GM06990 (cell line): ENCODE results near the gene CXCL8.

Source experiments
- DNase-seq: peaks from one replicate; pipeline ENCODE4 v3.0.0-alpha.2; 2011; ENCODE audit not compliant: insufficient read length; ENCODE audit errors: extremely low read depth
- H3K27me3 ChIP-seq: replicated peaks from 2 replicates; pipeline ENCODE4 v1.6.0; 2011; ENCODE audit warnings: low read length; ENCODE audit not compliant: control insufficient read depth, insufficient read depth
- H3K36me3 ChIP-seq: 2 replicates; pipeline ENCODE4 v1.5.1; 2011; ENCODE audit warnings: low read length; ENCODE audit not compliant: control insufficient read depth, insufficient read depth
- H3K4me3 ChIP-seq: replicated peaks from 2 replicates; pipeline ENCODE4 v1.5.1; 2011; ENCODE audit warnings: low read depth, mild to moderate bottlenecking, control low read depth, low read length
- TF ChIP-seq, protein P1 (sequence below): IDR thresholded peaks from 2 replicates; pipeline ENCODE4 v1.5.1; 2011; ENCODE audit warnings: low read length, control low read depth, mild to moderate bottlenecking, inconsistent platforms; ENCODE audit not compliant: insufficient read depth, poor library complexity, severe bottlenecking

CXCL8 gene

DNA sequence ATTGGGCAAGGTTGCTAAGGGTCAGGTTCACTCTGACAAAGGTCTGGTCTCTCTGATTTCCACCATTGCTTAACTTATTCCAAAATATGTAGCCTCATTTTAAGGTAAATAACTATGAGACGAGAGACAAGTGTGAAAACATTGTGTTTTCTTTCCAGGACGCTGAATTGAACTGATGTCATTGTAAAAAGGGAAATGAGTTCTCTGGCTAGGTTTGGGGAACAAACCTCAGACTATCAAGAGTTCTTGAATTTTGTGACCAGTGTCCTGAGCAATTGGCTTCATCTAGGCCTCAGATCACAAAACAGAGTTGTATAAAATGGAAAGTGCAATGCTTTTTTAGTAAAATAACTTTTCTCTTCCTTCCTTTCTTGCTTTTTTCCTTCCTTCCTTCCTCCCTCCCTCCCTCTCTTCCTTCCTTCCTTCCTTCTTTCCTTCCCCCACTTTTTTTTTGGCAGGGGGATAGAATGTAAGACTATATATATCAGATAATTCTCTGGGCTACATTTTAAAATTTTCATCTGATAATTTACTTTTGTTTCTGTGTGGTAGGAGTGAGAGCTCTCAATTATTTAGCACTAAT is 30.8 kb upstream of the CXCL8 start:
- H3K27me3 ChIP-seq = no peaks in the 10 kb centered on the region; the same call in 1 of the 2 replicates
- TF ChIP-seq, protein P1, sequence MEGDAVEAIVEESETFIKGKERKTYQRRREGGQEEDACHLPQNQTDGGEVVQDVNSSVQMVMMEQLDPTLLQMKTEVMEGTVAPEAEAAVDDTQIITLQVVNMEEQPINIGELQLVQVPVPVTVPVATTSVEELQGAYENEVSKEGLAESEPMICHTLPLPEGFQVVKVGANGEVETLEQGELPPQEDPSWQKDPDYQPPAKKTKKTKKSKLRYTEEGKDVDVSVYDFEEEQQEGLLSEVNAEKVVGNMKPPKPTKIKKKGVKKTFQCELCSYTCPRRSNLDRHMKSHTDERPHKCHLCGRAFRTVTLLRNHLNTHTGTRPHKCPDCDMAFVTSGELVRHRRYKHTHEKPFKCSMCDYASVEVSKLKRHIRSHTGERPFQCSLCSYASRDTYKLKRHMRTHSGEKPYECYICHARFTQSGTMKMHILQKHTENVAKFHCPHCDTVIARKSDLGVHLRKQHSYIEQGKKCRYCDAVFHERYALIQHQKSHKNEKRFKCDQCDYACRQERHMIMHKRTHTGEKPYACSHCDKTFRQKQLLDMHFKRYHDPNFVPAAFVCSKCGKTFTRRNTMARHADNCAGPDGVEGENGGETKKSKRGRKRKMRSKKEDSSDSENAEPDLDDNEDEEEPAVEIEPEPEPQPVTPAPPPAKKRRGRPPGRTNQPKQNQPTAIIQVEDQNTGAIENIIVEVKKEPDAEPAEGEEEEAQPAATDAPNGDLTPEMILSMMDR = no peak
- no peak overlapping the region for H3K4me3 ChIP-seq
- DNase-seq = no peak
- no peaks in the 10 kb centered on the region for H3K36me3 ChIP-seq

DNA sequence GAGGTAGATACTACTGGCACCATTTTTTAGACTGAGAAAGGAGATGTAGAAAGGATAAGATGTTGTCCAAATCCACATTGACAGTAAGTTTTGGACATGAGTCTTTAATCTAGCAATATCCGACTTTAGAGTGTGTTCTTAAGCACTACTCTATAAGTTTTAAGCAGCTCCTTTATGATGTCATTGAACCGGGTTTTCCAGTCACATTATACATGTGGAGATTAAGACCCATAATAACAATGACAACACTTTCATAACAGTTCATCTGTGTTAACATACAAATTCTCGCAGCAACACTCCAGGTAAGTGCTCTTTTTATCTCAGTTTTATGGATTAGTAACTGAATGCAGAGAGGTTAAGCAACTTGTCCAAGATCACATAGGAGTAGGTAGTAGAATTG is 30.3 kb upstream of the CXCL8 start:
- no peak for DNase-seq
- H3K4me3 ChIP-seq = no peak overlapping the region

DNA sequence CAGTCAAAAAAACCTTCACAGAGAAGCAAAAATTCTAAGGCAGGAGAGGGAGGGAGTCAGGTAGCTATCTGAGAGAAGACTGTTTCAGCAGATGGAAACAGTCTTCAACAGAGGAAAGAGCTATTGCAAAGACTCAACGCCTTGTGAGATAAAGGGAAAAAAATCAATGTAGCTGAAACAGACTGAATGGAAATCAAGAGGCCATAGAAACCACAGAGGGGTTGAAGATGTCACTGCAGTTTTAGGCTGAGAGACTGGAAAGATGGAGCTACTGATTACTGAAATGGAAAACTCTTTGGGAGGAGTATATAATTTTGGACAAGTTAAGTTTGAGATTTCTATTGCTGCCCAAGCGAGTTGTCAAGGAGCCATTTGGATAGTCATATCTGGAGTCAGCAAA is 28.4 kb upstream of the CXCL8 start:
- Histone ChIP-seq H3K27me3 (no peaks in the 10 kb centered on the region), H3K4me3 (no peak overlapping the region), H3K36me3 (no peaks in the 10 kb centered on the region)
- DNase-seq = no peak
- TF ChIP-seq, protein P1 = no peak

More for the DNA sequence above, 30.3 kb upstream of the CXCL8 start:
- H3K36me3 ChIP-seq = no peaks in the 10 kb centered on the region
- H3K27me3 ChIP-seq = no peaks in the 10 kb centered on the region
- TF ChIP-seq, protein P1 = no peak

DNA sequence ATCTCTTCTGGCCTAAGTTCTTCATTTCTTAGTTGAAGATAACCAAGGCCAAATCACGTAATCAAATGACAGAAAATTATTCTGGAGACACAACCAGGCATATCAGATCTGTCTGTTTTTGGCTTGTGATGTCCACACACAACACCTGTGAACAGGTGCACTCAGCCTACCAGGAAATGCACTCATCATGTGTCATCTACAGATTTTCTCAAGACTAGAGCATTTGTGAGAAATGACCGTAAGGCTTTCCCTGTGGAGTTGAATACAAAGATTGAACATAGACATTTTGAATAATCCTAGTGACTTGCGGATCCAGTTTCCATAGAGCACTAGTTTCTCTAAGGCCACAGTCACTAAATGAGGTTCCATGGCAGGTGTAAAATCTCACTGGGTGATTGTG is 26.7 kb upstream of the CXCL8 start:
- H3K4me3 ChIP-seq = no peak overlapping the region
- no peaks in the 10 kb centered on the region for H3K27me3 ChIP-seq
- TF ChIP-seq, protein P1 = no peak
- H3K36me3 ChIP-seq = no peaks in the 10 kb centered on the region
- DNase-seq = no peak

DNA sequence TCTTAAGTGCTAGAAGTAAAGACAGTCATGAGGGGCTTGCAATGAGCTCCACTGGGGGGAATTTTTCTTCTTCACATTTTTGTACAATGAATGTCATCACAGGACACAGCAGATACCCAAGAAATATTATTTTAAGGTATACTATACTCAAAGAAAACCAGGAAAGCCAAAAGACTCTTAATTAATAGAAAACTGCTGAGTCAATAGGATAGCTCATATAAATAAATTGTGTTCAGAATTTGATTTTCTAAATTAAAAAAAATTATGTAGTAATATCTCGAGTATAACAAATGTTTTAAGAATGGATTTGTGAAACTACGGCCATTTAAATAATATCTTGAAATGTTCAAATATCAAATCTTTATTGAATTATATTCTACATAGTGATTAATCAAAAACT is 25.7 kb upstream of the CXCL8 start:
- Histone ChIP-seq H3K27me3 (no peaks in the 10 kb centered on the region), H3K36me3 (no peaks in the 10 kb centered on the region), H3K4me3 (no peak overlapping the region)
- TF ChIP-seq, protein P1 = no peak
- DNase-seq = no peak

DNA sequence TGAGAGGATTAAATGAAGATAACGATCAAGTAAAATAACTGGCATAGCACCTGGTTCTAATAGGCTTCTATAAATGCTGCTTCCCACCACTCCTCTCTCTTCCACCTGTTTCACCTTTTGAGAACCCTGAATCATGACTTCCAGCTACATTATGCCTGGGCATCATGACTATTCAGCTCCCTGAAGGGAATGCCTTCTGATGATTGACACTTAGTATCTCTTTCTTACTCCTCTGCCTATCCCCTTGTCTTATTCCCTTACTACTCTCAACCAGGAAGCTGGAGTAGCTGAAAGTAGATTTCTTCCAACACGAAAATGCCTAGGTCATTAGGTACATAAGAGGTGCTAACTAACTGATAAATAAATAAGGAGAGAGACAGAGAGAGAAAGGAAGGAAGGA is 24.7 kb upstream of the CXCL8 start:
- TF ChIP-seq, protein P1 = no peak
- no peaks in the 10 kb centered on the region for H3K27me3 ChIP-seq
- DNase-seq = no peak
- H3K36me3 ChIP-seq = no peaks in the 10 kb centered on the region
- no peak overlapping the region for H3K4me3 ChIP-seq
